ENCODE measurements around the gene CSK.

Gene CSK

DNA sequence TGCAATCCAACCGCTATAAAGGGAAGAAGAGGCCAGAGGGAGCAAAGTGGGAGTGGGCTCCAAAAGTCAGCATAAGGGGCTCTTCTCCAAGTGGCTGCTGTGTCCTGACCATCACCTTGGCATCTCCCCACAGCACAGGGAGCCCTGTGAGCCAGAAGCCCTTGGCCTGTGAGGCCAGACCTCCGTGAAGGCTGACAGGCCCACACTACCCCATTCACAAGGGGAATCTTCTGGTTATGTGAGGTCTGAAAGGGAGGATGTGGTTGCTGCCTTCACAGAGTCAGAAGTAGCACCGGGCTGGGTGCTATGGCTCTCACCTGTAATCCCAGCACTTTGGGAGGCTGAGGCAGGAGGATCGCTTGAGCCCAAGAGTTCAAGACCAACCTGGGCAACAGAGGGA, 63.7 kb downstream of the CSK start:
- DNase-seq = peak; percentile 52

DNA sequence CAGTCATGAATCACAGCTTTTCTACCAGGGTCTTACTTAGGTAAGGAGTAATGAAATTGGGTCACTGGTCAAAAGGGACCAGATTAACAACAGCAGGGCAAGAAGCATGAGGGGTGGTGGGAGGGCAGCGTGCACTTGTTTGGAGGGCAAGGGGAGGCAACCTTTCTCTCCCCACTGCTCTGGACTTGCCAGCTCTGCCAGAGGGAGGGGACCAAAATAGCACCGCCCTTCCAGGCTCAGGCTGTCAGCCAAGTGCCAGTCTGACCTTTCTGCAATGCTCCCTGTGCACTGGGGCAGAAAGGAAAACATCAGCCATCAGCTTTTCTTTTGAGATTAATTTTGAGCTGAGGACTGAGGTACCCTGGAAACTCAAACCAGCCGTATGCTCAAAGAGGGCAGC, 65.6 kb downstream of the CSK start:
- no peak for DNase-seq

DNA sequence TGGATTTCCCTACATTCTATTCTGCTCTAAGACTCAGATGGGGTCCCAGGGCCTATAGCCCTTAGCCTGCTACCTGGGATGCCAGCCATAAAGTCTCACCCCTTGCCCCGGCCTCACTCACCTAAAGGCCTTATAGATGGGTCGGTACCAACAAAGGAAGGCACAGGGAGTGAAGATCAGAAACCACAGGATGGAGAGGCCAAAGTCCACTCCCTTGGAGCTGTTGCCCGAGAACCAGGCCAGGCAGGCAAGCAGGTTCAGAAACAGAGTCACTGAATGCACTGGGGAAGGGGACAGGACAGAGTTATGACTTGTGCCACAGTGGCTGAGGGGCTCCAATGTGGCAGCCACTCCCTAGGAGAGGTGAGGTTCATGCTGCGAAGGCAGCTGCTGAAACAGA, 68.5 kb downstream of the CSK start:
- no peak for DNase-seq

DNA sequence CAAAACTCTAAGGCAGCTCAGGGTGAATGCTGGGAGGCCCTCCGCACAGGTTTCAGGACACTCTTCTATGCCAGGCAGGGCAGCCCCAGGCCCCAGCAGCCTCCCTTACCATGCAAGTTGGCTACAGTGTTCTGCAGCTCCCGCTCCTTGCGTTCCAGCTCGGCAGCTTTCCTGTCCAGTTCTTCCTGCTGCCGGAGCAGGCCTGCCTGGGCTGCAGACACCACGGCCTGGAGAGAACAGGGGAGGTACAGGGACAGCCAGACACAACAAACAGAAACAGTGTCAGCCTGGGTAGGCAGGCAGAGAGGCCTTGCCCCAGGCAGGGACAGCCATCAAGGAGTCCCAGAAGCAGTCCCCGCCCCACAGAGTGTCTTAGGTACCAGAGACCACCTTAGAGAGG, 70.1 kb downstream of the CSK start:
- no peak for DNase-seq
